Occipital lobe (tissue), 2 donors: ENCODE results near the gene ACYP2. TPM values are rescaled to one million over a fixed set of nuclear protein-coding genes. Genes with fewer than 3 reads are reported as not detected.
"Not testable (repeated sequence)": the region's sequence is repeated elsewhere in the genome, so short reads cannot be mapped to it uniquely, and the experiment has no call there.

Source experiments
- DNase-seq: peaks from one replicate; lab custom pipeline; 2025; lab: John Stamatoyannopoulos, UW
- total RNA-seq: library from RNA; depleted of rRNA; stranded (reverse); fragments of >200 nt; gene quantifications from one replicate; pipeline ENCODE4 v1.2.3, GENCODE V29; 2014

ACYP2 gene
- 13.6 TPM for total RNA-seq

DNA sequence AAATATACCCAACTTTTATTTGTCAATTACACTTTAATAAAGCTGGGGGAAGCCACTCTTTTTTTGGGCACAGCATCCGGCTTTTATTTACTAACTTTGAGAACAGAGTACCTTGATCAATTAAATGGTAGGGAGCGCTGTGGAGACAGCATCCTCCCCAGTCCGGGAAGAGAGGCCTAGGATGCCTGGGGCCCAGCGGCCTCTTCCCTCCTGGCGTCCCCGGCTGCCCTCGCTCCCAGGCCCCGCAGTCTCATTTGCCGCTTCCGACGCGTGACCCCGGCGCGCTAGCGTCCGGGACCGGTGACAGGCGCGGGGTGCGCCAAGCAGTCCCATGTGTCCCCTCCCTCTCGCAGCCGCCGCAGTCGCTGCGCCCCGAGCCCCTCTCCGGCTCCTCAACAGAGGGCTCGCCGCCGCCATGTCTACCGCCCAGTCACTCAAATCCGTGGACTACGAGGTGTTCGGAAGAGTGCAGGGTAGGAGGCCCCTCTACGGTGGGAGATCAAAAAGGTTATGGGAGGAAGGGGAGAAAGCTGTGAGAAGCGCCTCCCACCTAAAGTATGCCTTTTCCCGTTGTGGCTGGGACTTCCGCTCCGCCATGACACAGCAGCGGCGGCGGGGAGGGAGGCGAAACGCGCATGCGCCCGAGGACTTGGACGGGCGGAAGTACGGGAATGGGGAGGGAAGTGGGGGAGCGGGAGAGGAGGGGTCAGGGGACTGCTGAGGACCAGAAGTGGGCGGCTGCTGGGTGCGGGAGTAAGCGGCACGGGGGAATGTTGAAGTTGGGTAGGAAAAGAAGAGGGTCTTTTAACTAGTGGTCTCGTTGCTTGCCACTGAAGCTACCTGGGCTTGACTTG, at the start of gene ACYP2:
Gene ACYP2 (plus strand): TSS at position 332 of the 854 bp plus-strand sequence.
- peak; percentile 95 for DNase-seq

DNA sequence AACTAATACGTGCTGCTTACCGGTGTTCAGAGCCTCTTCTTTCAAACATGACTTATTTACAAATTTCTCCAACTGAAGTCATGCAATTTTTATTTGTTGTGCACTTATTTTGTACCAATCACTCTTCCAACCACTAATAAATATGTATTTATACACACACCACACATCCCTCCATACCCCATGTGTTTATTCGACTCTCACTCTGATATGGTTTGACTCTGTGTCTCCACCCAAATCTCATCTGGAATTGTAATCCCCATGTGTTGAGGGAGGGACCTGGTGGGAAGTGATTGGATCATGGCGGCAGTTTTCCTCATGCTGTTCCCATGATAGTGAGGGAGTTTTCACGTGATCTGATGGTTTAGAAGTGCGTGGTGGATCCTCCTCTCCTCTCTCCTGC, 49.5 kb upstream of the ACYP2 start:
- DNase-seq = no peak

DNA sequence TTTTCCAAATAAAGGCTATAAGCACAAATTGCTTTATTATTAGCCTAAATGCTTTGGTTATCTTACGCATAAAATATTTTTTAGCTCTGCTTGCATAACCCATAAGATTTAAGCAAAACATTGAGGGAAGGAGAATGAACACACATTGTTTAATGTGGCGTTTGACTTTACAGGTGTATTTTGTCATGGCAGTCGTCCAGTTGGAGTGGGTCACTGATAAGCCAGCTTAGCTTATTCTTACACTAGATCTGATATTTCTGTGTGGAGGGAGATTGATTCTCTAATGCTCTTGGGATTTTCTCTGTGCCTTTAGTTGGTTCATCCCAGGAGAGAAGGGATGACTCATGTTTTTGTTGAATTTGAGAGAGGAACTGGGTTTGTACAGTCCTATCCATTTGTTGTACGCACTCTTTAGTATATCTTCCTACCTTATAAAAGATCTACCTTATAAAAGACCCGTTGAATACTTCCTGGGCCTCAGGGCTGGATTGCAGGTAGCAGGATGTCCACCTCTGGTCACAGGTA, 47.5 kb upstream of the ACYP2 start:
- DNase-seq = no peak

DNA sequence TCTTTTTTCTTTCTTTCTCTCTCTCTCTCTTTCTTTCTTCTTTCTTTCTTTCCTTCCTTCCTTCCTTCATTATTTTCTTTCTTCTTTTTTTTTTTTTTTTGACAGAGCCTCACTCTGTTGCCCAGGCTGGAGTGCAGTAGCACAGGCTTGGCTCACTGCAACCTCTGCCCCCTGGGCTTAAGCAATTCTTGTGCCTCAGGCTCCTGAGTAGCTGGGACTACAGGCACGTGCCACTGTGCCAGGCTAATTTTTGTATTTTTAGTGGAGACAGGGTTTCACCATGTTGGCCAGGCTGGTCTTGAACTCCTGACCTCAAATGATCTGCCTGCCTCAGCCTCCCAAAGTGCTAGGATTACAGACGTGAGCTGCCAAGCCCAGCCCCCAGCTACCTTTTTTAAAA, 42.9 kb upstream of the ACYP2 start:
- not testable (repeated sequence) for DNase-seq

DNA sequence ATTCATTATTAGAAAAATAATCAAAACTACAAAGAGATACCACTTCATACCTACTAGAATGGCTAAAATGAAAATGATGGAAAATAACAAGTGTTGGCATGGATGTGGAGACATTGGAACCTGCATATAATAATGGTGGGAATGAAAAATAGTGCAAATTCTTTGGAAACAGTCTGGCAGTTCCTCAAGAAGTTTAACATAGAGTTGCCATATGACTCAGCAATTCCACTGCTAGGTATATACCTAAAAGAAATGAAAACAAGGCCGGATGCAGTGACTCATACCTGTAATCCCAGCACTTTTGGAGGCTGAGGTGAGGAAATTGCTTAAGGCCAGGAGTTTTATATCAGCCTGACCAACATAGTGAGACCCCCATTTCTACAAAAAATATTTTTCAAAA, 41.6 kb upstream of the ACYP2 start:
- DNase-seq = no peak

DNA sequence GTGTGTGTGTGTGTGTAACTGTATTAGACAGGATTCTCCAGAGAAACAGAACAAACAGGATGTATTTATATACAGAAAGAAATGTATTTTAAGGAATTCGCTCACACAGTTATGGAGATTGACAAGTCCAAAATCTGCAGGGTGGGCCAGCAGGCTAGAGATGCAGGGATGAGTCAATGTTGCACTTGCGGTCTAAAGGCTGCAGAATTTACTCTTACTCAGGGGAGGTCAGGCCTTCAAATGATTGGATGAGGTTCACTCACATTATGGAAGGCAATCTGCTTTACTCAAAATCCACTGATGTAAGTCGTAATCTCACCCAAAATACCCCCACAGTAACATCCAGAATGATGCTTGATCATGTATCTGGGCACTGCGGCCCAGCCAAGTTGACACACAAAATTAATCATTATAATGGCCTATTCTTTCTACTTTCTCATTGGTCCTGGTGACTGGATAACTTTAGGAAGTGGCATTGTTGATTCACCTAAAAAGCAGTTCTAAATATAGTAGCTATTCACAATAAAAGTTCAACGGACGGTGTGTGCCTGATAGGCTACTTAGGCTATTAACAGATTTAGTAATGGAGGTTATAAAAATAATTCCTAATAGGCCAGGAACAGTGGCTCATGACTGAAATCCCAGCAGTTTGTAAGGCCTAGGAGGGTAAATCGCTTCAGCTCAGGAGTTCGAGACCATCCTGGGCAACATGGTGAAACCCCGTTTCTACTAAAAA, 40.6 kb upstream of the ACYP2 start:
- no peak for DNase-seq

DNA sequence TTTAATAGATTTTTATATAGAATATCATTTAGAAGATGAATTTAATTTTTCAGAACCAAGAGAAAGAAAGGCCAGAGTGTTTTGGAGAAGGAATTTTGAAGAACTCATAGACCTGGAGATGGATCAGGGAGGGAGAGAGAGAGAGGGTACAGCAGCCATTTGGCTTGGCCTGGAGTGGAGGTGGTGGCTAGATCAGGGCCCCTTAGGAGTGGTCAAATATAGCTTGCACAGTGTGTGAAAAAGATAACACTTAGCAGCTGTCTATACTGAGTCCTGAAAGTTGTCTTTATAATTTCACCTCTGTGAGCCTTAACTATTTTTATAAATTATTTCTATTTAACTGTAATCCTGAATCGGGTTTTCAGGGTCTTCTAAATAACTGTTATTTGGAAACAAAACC, 38.8 kb upstream of the ACYP2 start:
- DNase-seq = no peak

DNA sequence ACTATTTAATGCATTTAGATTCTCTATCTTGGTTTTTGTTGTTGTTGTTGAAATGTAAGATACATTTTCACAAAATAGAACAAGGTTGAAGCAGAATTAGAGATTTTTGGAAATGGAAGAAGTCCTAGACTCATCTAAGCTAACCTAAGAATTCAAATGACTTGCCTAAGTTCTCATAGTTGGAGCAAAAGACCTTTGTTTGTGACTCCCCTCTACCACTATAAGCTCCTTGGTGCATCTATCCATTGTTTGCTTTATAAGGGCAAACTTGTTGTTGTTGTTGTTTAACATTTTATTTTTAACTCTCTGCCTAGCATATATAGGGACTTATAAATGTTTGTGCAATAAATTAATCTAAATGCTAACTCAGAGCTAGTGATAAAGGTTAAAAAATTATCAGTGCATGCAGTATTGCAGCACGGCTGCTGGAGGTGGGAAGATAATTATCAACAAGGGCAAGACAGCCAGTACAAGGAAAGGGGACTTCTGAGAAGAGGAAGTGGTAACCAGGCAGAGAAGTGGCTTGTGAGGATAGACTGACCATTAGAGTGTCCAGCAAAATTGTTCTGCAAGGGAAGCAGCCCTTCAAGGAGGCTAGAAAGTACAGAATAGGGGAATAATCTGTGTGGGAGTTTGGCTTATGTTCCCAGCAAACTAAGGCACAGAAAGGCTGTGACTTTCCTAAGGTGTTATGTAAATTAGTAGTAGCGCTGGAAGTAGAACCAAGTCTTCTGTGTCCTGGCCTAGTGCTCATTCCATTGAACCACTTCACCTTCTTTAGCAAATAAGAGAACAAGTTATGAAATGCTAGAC, 38.1 kb upstream of the ACYP2 start:
- DNase-seq = no peak

DNA sequence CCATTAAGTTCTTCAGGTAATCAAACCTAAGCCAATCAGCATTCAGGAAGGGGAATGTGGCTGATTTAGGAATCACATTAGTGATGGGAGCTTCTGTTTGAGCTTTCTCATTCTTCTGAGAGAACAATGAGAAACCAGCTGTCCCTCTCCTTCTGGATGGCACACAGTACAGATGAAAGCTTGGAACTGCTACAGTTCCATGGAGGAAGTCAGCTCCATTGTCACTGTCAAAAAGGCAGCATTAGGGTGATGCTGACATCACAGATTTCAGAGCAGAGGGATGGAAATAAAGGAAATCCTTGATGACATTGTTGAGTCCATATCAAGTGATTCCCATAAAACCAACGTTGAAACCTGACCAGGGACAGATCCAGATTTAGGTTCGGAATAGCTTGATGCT, 36.1 kb upstream of the ACYP2 start:
- no peak for DNase-seq

DNA sequence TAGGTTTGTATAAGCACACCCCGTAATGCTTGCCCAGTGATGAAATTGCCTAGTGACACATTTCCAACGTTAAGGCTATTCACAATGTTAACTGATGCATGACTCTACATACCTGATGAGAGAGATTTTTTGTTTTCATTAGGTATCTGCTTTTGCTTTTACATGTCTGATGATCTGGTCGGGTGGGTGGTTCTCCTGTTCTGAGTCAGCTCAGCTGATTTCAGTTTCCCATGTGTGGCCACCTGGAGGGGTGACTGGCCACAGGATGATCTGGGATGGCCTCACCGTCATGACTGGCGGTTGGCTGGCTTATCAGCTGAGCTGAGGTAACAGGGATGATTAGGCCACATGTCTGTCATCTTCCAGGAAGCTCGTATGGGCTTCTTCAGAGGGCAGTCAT, 33.8 kb upstream of the ACYP2 start:
- DNase-seq = no peak

DNA sequence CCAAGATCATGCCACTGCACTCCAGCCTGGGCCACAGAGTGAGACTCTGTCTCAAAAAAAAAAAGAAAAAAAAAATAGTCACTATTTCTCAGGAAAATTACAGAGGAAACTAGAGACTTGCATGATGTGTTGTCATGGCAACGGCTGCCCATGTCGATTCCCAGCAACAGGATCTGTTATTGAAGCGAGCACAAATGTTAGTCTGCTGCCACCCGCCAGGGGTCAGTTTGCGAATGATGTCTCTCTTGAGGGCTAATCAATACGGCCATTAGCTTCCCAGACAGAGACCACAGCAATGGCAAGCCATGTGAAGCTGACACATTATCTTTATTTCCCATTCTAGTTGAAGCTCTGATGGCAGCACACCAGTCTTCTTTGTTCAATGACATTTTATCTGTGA, 32.4 kb upstream of the ACYP2 start:
- DNase-seq = no peak

DNA sequence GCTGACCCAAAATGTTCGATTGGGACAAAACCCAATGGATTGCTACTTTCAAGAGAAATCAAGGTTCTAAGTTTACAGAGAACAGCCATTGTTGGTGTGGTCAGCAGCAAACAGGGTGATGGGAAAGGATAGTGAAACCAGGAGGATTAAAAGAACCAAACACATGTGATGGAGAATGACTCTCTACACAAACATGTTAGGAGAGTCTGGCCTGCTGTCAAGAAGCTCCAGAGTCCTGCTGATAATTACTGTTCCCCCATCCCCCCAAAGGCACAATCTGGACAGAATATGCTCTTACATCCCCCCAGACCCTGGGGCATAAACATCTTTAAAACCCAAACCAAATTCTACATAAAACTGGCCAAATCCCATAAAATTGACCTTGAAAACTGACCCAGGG, 32.0 kb upstream of the ACYP2 start:
- no peak for DNase-seq

DNA sequence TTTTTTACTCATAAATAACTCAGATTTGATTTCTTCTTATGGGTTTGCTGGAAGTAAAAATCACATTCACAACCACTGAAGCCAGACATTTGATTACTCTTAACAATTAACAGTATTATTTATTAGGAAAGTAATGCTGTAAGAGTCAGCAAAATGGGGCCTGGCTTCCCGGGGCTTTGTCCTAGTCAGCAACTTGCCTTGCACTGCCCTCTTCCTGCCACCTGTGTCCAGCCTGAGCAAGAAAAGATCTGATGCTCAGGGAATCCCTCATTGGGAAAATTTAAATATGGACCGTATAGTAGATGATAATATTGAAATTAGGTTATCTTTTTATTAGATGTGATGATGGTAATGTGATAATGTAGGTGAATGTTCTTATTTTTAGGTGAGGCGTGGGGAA, 30.8 kb upstream of the ACYP2 start:
- DNase-seq = no peak

DNA sequence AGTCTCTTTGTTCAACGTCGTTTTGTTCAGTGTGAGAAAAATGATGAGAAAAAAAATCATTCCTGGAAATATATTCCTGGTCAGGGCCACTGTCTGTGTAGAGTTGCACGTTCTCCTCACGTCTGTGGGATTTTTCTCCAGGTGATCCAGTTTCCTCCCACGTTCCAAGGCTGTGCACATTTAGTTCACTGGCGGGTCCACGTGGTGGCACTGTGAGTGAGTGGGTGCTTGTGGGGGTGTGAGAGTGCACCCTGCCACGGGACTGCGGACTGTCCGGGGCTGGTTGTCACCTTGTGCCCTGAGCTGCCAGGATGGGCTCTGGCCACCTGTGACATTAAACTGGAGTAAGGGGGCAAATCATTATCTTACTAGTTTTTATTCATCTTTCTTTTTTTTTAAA, 30.3 kb upstream of the ACYP2 start:
- DNase-seq = no peak

DNA sequence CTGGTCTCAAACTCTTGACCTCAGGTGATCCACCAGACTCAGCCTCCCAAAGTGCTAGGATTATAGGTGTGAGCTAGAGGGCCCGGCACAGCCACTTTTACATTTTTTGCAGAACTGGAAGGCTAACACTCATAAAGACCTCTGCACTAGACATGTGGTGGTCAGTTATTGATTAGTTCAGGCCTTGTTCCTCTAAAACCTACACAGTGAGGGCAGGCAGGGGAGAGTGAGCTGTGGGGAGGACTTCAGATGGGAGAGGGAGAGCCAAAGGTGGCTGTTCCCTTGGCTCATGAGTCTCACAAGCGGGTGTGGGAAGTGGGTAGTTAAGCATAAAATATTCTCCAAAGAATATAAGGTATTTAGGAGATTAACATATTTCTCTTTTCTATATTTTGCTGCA, 29.3 kb upstream of the ACYP2 start:
- DNase-seq = no peak

DNA sequence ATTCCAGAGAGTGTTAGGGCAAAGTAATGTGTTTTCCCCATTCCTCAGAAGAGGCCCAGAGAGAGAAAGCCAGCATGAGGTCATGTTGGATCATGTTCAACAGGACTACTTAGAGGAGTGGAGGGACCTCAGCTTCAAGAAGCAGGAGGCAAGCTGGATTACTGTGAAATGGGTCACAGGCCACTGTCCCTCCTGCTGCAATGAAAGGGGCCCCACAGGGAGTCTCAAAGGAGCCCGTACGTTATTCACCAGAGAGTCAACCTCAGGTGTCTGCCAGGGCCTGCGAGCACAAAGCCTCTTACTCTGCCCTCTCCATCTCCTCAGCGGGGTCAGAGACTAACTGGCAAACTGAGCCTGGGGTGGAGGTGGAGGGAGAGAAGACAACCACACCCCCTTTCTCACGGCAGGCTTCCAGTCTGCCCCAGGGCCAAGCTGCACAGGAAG, 27.2 kb upstream of the ACYP2 start:
- no peak for DNase-seq

DNA sequence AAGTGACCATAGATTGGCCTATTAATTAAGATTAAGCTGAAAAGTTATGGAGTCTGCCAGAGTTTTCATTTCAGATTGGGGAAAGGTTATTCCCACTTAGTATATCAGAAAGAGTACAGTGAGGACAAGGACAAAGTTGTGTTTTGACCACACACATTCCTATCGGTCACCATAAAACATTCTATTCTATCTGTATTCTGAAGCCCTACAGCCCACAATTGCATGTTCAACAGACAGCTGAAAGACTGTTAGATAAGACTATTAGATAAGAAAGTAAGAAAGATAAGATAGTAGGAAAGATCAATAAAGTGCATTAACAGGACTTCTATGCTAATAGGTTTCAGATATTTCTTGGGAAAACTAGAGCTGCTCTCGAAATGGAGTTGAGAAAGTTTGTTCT, 26.7 kb upstream of the ACYP2 start:
- DNase-seq = no peak

DNA sequence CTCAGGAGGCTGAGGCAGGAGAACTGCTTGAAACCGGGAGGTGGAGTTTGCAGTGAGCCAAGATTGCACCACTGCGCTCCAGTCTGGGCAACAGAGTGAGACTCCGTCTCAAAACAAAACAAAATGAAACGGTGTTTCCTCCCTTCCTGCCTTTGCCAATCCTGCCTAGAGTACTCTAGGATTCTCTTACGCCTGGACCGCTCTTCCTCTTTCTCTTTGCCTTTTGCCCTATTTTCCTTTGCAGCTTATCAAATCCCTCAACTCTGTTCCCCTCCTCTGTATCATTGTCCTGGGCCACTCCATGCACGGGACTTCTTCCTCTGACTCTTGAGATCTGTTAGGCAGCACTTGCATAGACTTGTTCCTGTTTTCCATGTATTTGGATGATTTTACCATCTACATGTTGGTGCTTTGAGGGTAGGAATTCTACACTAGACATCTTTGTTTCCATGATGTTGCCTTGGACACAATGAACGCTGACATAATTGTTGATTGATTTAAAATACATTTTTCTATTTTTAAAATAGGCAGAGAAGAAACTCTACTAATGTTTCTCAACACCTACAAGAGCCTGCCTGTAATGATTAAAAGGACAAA, 24.8 kb upstream of the ACYP2 start:
- DNase-seq = no peak

DNA sequence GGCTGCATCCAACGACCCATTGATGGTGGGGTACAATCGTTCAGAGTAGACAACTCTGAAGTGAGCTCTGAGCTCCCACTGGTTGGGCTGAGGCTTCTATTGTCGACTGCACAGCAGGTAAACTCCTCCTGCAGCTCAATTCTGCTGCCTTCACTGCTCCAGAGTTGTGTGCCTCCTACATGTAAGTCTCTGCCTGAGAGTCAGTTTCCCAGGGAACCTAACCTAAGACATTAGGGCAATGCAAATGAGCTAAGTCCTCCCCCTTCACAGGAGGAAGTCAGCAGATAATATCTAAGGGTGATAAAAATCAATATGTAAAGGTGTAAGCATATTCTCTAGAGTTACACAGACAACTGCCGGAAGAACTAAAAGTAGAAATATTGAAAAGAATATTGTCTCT, 22.5 kb upstream of the ACYP2 start:
- DNase-seq = no peak

DNA sequence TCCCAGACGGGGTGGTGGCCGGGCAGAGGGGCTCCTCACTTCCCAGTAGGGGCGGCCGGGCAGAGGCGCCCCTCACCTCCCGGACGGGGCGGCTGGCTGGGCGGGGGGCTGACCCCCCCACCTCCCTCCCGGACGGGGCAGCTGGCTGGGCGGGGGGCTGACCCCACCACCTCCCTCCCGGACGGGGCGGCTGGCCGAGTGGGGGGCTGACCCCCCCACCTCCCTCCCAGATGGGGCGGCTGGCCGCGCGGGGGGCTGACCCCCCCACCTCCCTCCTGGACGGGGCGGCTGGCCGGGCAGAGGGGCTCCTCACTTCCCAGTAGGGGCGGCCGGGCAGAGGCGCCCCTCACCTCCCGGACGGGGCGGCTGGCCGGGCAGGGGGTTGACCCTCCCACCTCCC, 20.0 kb upstream of the ACYP2 start:
- not testable (repeated sequence) for DNase-seq

DNA sequence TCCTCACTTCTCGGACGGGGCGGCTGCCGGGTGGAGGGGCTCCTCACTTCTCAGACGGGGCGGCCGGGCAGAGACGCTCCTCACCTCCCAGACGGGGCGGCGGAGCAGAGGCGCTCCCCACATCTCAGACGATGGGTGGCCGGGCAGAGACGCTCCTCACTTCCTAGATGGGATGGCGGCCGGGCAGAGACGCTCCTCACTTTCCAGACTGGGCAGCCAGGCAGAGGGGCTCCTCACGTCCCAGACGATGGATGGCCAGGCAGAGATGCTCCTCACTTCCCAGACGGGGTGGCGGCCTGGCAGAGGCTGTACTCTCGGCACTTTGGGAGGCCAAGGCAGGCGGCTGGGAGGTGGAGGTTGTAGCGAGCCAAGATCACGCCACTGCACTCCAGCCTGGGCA, 19.3 kb upstream of the ACYP2 start:
- DNase-seq = not testable (repeated sequence)
